Activated CD8-positive, alpha-beta T cell treated with anti-CD3 and anti-CD28 coated beads for 36 hours (primary cell): ENCODE measurements around the gene TBC1D1. TPM values are rescaled to one million over a fixed set of nuclear protein-coding genes. Genes with fewer than 3 reads are reported as not detected.

Experiments used
- ATAC-seq: fragments of 200-7000 bp; cut with Tn5 transposase; one replicate; pipeline ENCODE4 v1.10.0; 2021; ENCODE audit warnings: mild to moderate bottlenecking, moderate library complexity
- CTCF ChIA-PET: fragments of 350-600 bp; sonication (Branson Sonifier 250); formaldehyde crosslinking; loops from one replicate; lab custom pipeline; 2021; ENCODE audit warnings: antibody characterized with exemption; lab: Charles Lee
- POLR2A ChIA-PET: fragments of 350-600 bp; sonication (Branson Sonifier 250); formaldehyde crosslinking; loops from one replicate; lab custom pipeline; 2021; ENCODE audit warnings: antibody characterized with exemption; lab: Charles Lee
- DNase-seq: peaks from one replicate; pipeline ENCODE4 v3.0.0-alpha.2; 2020
- H3K27ac Mint-ChIP-seq: one replicate; pipeline ENCODE4 v1.8.0; 2021; ENCODE audit warnings: mild to moderate bottlenecking, mixed read lengths
- H3K27me3 Mint-ChIP-seq: one replicate; pipeline ENCODE4 v1.8.0; 2021; ENCODE audit warnings: mixed read lengths
- H3K36me3 Mint-ChIP-seq: one replicate; pipeline ENCODE4 v1.8.0; 2021; ENCODE audit warnings: low read depth, mixed read lengths
- H3K4me1 Mint-ChIP-seq: one replicate; pipeline ENCODE4 v1.8.0; 2021; ENCODE audit warnings: low read depth, mixed read lengths
- H3K4me3 Mint-ChIP-seq: one replicate; pipeline ENCODE4 v1.8.0; 2021; ENCODE audit warnings: mild to moderate bottlenecking, moderate library complexity, mixed read lengths
- H3K9me3 Mint-ChIP-seq: one replicate; pipeline ENCODE4 v1.8.0; 2021; ENCODE audit warnings: mixed read lengths
- intact Hi-C: fragments of 100-400 bp; cut with micrococcal nuclease; formaldehyde crosslinking; loops from one replicate; pipeline ENCODE4 v1.10.0; 2022
- total RNA-seq, 2 experiments: library from RNA; stranded (reverse); gene quantifications; one replicate each; pipeline ENCODE4 v1.2.3, GENCODE V29; 2021
- TF ChIP-seq, protein P1 (sequence below): fragments of 200-600 bp; IDR thresholded peaks from one replicate; pipeline ENCODE4 v1.8.0; 2022; ENCODE audit warnings: antibody characterized with exemption, mild to moderate bottlenecking

The TBC1D1 gene
- total RNA-seq, 2 experiments from 2014 or later: 79.4 to 91.4 TPM

DNA sequence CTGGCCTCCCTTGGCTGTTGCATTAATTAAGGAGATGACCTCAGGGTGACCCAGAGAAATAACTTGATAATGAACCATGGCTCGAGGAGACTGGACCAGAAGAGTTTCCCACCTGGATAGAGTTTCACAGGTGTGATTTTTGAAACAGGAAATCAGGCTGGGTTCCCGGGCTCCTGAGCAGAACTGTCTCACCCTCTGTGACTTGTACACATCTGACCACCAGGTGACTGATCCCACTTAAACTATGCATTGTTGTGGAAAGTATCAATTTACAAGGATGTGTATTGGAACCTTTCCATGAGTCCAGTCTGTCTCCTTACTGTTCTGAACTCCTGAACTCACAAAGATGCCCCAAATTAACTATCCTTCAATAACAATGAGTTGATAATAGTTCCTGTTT is 289.6 kb downstream of the TBC1D1 start:
- TF ChIP-seq, protein P1, sequence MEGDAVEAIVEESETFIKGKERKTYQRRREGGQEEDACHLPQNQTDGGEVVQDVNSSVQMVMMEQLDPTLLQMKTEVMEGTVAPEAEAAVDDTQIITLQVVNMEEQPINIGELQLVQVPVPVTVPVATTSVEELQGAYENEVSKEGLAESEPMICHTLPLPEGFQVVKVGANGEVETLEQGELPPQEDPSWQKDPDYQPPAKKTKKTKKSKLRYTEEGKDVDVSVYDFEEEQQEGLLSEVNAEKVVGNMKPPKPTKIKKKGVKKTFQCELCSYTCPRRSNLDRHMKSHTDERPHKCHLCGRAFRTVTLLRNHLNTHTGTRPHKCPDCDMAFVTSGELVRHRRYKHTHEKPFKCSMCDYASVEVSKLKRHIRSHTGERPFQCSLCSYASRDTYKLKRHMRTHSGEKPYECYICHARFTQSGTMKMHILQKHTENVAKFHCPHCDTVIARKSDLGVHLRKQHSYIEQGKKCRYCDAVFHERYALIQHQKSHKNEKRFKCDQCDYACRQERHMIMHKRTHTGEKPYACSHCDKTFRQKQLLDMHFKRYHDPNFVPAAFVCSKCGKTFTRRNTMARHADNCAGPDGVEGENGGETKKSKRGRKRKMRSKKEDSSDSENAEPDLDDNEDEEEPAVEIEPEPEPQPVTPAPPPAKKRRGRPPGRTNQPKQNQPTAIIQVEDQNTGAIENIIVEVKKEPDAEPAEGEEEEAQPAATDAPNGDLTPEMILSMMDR: no peak
- POLR2A ChIA-PET: interaction anchor here (1.0 to 1.6 kb wide), 4 partner anchors 13 to 551 kb away, joined by 3 to 4 read pairs (median 4); no protein-coding TSS in a partner anchor
- CTCF ChIA-PET: interaction anchor here (0.8 to 11.3 kb wide), 59 partner anchors 11 to 624 kb away, joined by 3 to 136 read pairs (median 6); partner anchors contain the start of genes TLR1 and TLR10
- no peak for DNase-seq
- Mint-ChIP-seq H3K27me3 (no peaks in the 10 kb centered on the region), H3K9me3 (no peaks in the 10 kb centered on the region), H3K36me3 (no peaks in the 10 kb centered on the region), H3K4me3 (no peak overlapping the region), H3K4me1 (peaks cover 29% of the 10 kb centered on the region), H3K27ac (no peak overlapping the region)
- ATAC-seq: no peak
- intact Hi-C loops: loop anchor here (2.0 kb wide), 1 partner anchor 494 kb away; no protein-coding TSS in a partner anchor

DNA sequence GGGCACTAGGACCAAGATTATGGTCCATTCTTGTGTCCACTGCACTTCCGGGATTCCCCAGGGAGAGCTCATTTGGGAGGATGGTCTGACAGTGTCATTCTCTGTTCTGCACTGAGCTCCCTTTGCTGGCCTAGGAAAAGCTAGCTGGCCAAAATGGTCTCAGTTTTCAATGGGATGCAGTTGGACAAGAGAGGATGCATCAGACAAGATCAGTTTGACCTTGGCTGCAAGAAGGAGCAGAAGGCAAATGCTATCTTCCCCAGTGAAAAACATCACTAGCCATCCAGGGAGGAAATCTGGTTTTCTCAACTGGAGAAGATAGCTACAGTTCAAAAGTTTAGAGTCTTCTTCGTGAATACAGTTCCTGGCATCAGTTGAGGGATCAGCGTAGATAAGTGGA is 290.4 kb downstream of the TBC1D1 start:
- no peaks in the 10 kb centered on the region for H3K9me3 Mint-ChIP-seq
- intact Hi-C loops: loop anchor here (2.0 kb wide), 1 partner anchor 494 kb away; no protein-coding TSS in a partner anchor
- TF ChIP-seq, protein P1: no peak
- DNase-seq: no peak
- ATAC-seq: no peak
- POLR2A ChIA-PET: interaction anchor here (1.6 kb wide), 1 partner anchor 550 kb away, joined by 4 read pairs; no protein-coding TSS in a partner anchor
- peaks cover 25% of the 10 kb centered on the region for H3K4me1 Mint-ChIP-seq
- no peak overlapping the region for H3K4me3 Mint-ChIP-seq
- CTCF ChIA-PET: interaction anchor here (0.9 to 11.3 kb wide), 16 partner anchors 12 to 601 kb away, joined by 3 to 136 read pairs (median 13); partner anchors contain the start of gene TLR10
- H3K27me3 Mint-ChIP-seq: no peaks in the 10 kb centered on the region
- no peak overlapping the region for H3K27ac Mint-ChIP-seq
- no peaks in the 10 kb centered on the region for H3K36me3 Mint-ChIP-seq

DNA sequence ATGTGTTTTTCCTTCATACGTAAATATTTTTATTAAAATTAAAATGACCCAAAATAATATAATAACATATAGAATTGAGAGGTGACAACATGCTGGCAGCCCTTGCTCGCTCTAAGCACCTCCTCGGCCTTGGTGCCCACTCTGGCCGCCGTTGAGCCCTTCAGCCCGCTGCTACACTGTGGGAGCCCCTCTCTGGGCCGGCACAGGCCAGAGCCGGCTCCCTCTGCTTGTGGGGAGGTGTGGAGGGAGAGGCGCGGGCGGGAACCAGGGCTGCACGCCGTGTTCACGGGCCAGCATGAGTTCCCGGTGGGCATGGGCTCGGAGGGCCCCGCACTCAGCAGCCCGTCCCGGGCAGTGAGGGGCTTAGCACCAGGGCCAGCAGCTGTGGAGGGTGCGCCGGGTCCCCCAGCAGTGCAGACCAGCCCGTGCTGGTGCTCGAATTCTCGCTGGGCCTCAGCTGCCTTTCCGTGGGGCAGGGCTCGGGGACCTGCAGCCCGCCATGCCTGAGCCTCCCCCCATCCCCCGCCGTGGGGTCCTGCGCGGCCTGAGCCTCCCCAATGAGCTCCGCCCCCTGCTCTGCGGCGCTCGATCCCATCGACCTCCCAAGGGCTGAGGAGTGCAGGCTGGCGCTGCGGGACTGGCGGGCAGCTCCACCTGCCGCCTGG is 291.6 kb downstream of the TBC1D1 start:
- Mint-ChIP-seq H3K27ac (no peak overlapping the region), H3K4me1 (peaks cover 18% of the 10 kb centered on the region), H3K27me3 (no peaks in the 10 kb centered on the region), H3K9me3 (no peaks in the 10 kb centered on the region), H3K4me3 (no peak overlapping the region), H3K36me3 (no peaks in the 10 kb centered on the region)
- ChIA-PET POLR2A (no interaction called here), CTCF (interaction anchor here (1.9 to 11.3 kb wide), 5 partner anchors 120 to 600 kb away, joined by 5 to 136 read pairs (median 31); partner anchors contain the start of gene TLR10)
- no peak for ATAC-seq
- TF ChIP-seq, protein P1: no peak
- intact Hi-C loops: no loop called here
- DNase-seq: no peak

DNA sequence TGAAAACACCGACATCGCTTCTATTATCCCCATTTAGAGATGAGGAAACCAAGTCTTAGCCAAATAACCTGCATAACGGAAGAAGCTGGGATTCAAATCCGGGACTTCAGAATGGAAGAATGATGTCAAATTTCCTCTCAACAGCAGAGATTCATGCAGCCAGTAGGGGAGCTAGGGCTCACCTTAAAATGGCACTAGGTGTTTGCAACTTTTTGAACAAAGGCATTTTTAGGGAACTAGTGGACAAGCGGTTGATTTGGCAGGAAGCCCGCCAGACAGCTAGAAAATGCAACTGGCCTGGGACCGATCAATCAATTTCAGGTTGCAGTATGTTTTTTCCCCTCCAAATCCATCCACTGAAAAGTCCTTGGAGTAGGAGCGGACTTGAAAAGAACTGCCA is 293.5 kb downstream of the TBC1D1 start:
- Mint-ChIP-seq H3K27me3 (no peaks in the 10 kb centered on the region), H3K4me1 (peaks cover 7% of the 10 kb centered on the region), H3K4me3 (no peak overlapping the region), H3K36me3 (no peaks in the 10 kb centered on the region), H3K27ac (no peak overlapping the region), H3K9me3 (no peaks in the 10 kb centered on the region)
- intact Hi-C loops: no loop called here
- ATAC-seq (no peak), DNase-seq (no peak)
- ChIA-PET CTCF (interaction anchor here (0.7 to 11.3 kb wide), 5 partner anchors 491 to 598 kb away, joined by 3 to 136 read pairs (median 4); partner anchors contain the start of gene TLR10), POLR2A (interaction anchor here (1.0 kb wide), 1 partner anchor 8 kb away, joined by 4 read pairs; no protein-coding TSS in a partner anchor)
- TF ChIP-seq, protein P1: no peak
